Mesenchymal stem cell (in vitro differentiated cells and primary cell): ENCODE results near the gene EEF1B2.

ENCODE experiments used
- DNase-seq: peaks from one replicate; pipeline ENCODE4 v3.0.0-alpha.2; 2013
- H2AFZ ChIP-seq: one replicate; pipeline ENCODE4 v1.6.1; 2013; ENCODE audit warnings: low read depth, mild to moderate bottlenecking, control low read depth, inconsistent platforms, low read length, moderate library complexity
- H2AK5ac ChIP-seq: 2 replicates; pipeline ENCODE4 v1.6.1; 2013; ENCODE audit warnings: low read length, moderate library complexity, mild to moderate bottlenecking, inconsistent platforms; ENCODE audit not compliant: severe bottlenecking
- H2BK120ac ChIP-seq: one replicate; pipeline ENCODE4 v1.6.1; 2013; ENCODE audit warnings: low read depth, mild to moderate bottlenecking, inconsistent platforms, low read length, moderate library complexity
- H2BK12ac ChIP-seq, 2 experiments: one replicate each; pipeline ENCODE4 v1.6.1; 2013; ENCODE audit warnings: inconsistent platforms in 2 of 2, low read length in 2 of 2, mild to moderate bottlenecking in 2 of 2, moderate library complexity in 2 of 2, control low read depth in 1 of 2
- H2BK15ac ChIP-seq: one replicate; pipeline ENCODE4 v1.6.1; 2013; ENCODE audit warnings: mild to moderate bottlenecking, low read depth, inconsistent platforms; ENCODE audit not compliant: poor library complexity, severe bottlenecking
- H2BK5ac ChIP-seq: 2 replicates; pipeline ENCODE4 v1.6.1; 2013; ENCODE audit warnings: low read depth, mild to moderate bottlenecking, low read length, control low read depth, inconsistent platforms; ENCODE audit not compliant: poor library complexity, severe bottlenecking
- H3K14ac ChIP-seq, 2 experiments: one replicate each; pipeline ENCODE4 v1.6.1; 2013; ENCODE audit warnings: inconsistent platforms in 2 of 2, low read length in 2 of 2, control low read depth in 1 of 2, mild to moderate bottlenecking in 1 of 2, moderate library complexity in 1 of 2
- H3K18ac ChIP-seq, 2 experiments: one replicate each; pipeline ENCODE4 v1.6.1; 2013; ENCODE audit warnings: inconsistent platforms in 2 of 2, low read length in 2 of 2, control low read depth in 1 of 2, low read depth in 1 of 2, mild to moderate bottlenecking in 1 of 2
- H3K23ac ChIP-seq, 2 experiments: one replicate each; pipeline ENCODE4 v1.6.1; 2013; ENCODE audit warnings: inconsistent platforms in 2 of 2, low read length in 2 of 2, mild to moderate bottlenecking in 2 of 2, moderate library complexity in 2 of 2, control low read depth in 1 of 2
- H3K27ac ChIP-seq: 2 replicates; pipeline ENCODE4 v1.5.1; 2013; ENCODE audit warnings: mild to moderate bottlenecking, moderate library complexity, low read length, control low read depth, inconsistent platforms; ENCODE audit not compliant: poor library complexity, severe bottlenecking
- H3K27me3 ChIP-seq, 2 experiments: 2 replicates each; pipeline versions ENCODE4 v1.6.1 to v1.7.0; 2013; ENCODE audit warnings: low read length in 2 of 2, mild to moderate bottlenecking in 2 of 2, moderate library complexity in 2 of 2, control low read depth in 1 of 2, inconsistent platforms in 1 of 2; ENCODE audit not compliant: control insufficient read depth in 1 of 2, insufficient read depth in 1 of 2
- H3K36me3 ChIP-seq, 2 experiments: 2 replicates each; pipeline versions ENCODE4 v1.6.1 to v1.7.0; 2013; ENCODE audit warnings: low read length in 2 of 2, control low read depth in 1 of 2, inconsistent platforms in 1 of 2, low read depth in 1 of 2, mild to moderate bottlenecking in 1 of 2; ENCODE audit not compliant: insufficient read depth in 2 of 2, control insufficient read depth in 1 of 2
- H3K4ac ChIP-seq, 2 experiments: one replicate each; pipeline ENCODE4 v1.6.1; 2013; ENCODE audit warnings: inconsistent platforms in 2 of 2, low read length in 2 of 2, mild to moderate bottlenecking in 2 of 2, moderate library complexity in 2 of 2, control low read depth in 1 of 2, low read depth in 1 of 2
- H3K4me1 ChIP-seq: 2 replicates; pipeline ENCODE4 v1.6.1; 2013; ENCODE audit warnings: low read depth, low read length, control low read depth; ENCODE audit not compliant: control insufficient read depth, insufficient read depth
- H3K4me2 ChIP-seq: 2 replicates; pipeline ENCODE4 v1.6.1; 2013; ENCODE audit warnings: low read length, mild to moderate bottlenecking, inconsistent platforms; ENCODE audit not compliant: poor library complexity, severe bottlenecking
- H3K4me3 ChIP-seq, 2 experiments: 2 replicates each; pipeline versions ENCODE4 v1.5.1 to v1.7.0; 2013; ENCODE audit warnings: low read length in 2 of 2, mild to moderate bottlenecking in 2 of 2, control low read depth in 1 of 2, low read depth in 1 of 2; ENCODE audit not compliant: insufficient read depth in 1 of 2
- H3K79me1 ChIP-seq: replicated peaks from 2 replicates; pipeline ENCODE4 v1.6.1; 2013; ENCODE audit warnings: mild to moderate bottlenecking, control low read depth, low read length, inconsistent platforms; ENCODE audit not compliant: poor library complexity, severe bottlenecking
- H3K9ac ChIP-seq: 2 replicates; pipeline ENCODE4 v1.7.0; 2013; ENCODE audit warnings: mild to moderate bottlenecking, low read length, moderate library complexity
- H3K9me3 ChIP-seq: 2 replicates; pipeline ENCODE4 v1.7.0; 2013; ENCODE audit warnings: mild to moderate bottlenecking, low read length; ENCODE audit not compliant: control insufficient read depth
- H4K8ac ChIP-seq: one replicate; pipeline ENCODE4 v1.6.1; 2013; ENCODE audit warnings: inconsistent platforms, mild to moderate bottlenecking, low read length, moderate library complexity
- H4K91ac ChIP-seq: one replicate; pipeline ENCODE4 v1.6.1; 2013; ENCODE audit warnings: mild to moderate bottlenecking, low read length, inconsistent platforms
- WGBS: methylation state at CpG from one replicate; pipeline ENCODE4 v1.1.7; 2013; ENCODE audit warnings: mixed read lengths; 5-methylcytosine and 5-hydroxymethylcytosine counted together

Gene EEF1B2

GRCh38 chr2:206189691-206190090, 30.0 kb downstream of the EEF1B2 start:
- H2AK5ac ChIP-seq = no peak overlapping the region
- 72% methylated on average over 3 of the region's 3 CpGs for WGBS
- no peaks in the 10 kb centered on the region for H3K79me1 ChIP-seq
- no peak overlapping the region for H3K4me2 ChIP-seq
- no peak overlapping the region for H3K4ac ChIP-seq
- no peak overlapping the region for H3K18ac ChIP-seq
- H3K27me3 ChIP-seq = peaks cover 0 to 6% of the 10 kb centered on the region in 2 experiments
- H2BK5ac ChIP-seq = no peak overlapping the region
- H3K9ac ChIP-seq = no peak overlapping the region
- no peak overlapping the region for H2BK15ac ChIP-seq
- H2AFZ ChIP-seq = no peak overlapping the region
- no peak overlapping the region for H3K23ac ChIP-seq
- no peaks in the 10 kb centered on the region for H3K36me3 ChIP-seq
- no peak for DNase-seq
- H3K4me3 ChIP-seq = no peak overlapping the region
- H3K9me3 ChIP-seq = no peaks in the 10 kb centered on the region
- H4K8ac ChIP-seq = no peak overlapping the region
- no peak overlapping the region for H3K27ac ChIP-seq
- H2BK12ac ChIP-seq = no peak overlapping the region
- H3K14ac ChIP-seq = no peak overlapping the region
- H2BK120ac ChIP-seq = no peak overlapping the region
- H4K91ac ChIP-seq = no peak overlapping the region
- no peaks in the 10 kb centered on the region for H3K4me1 ChIP-seq

- Histone ChIP-seq H4K8ac (no peak overlapping the region), H3K27ac (no peak overlapping the region), H2BK5ac (no peak overlapping the region), H2AFZ (no peak overlapping the region), H3K36me3 (no peaks in the 10 kb centered on the region), H3K4me1 (no peaks in the 10 kb centered on the region), H3K9ac (no peak overlapping the region), H3K18ac (no peak overlapping the region), H2AK5ac (no peak overlapping the region), H3K4ac (no peak overlapping the region), H2BK120ac (no peak overlapping the region), H4K91ac (no peak overlapping the region), H3K9me3 (no peaks in the 10 kb centered on the region), H2BK15ac (no peak overlapping the region), H3K4me2 (no peak overlapping the region), H3K4me3 (no peak overlapping the region), H3K27me3 (peaks cover 0 to 6% of the 10 kb centered on the region in 2 experiments), H2BK12ac (no peak overlapping the region), H3K14ac (no peak overlapping the region), H3K23ac (no peak overlapping the region), H3K79me1 (no peaks in the 10 kb centered on the region)
- WGBS = 77% methylated on average over 2 of the region's 2 CpGs
- DNase-seq = no peak
Measured at GRCh38 chr2:206190111-206190510, 30.4 kb downstream of the EEF1B2 start.

GRCh38 chr2:206190689-206191088, 31.0 kb downstream of the EEF1B2 start:
- H2BK120ac ChIP-seq = no peak overlapping the region
- H2BK12ac ChIP-seq = no peak overlapping the region
- no peak overlapping the region for H3K27ac ChIP-seq
- no peak overlapping the region for H3K4me3 ChIP-seq
- no peaks in the 10 kb centered on the region for H3K4me1 ChIP-seq
- peaks cover 0 to 6% of the 10 kb centered on the region in 2 experiments for H3K27me3 ChIP-seq
- H3K23ac ChIP-seq = no peak overlapping the region
- H3K4ac ChIP-seq = no peak overlapping the region
- no peak overlapping the region for H2BK15ac ChIP-seq
- H3K79me1 ChIP-seq = no peaks in the 10 kb centered on the region
- no peak overlapping the region for H4K8ac ChIP-seq
- no peak overlapping the region for H2AFZ ChIP-seq
- H3K9me3 ChIP-seq = no peaks in the 10 kb centered on the region
- 91% methylated on average over 3 of the region's 5 CpGs for WGBS
- H2AK5ac ChIP-seq = no peak overlapping the region
- DNase-seq = no peak
- no peak overlapping the region for H3K9ac ChIP-seq
- H3K36me3 ChIP-seq = no peaks in the 10 kb centered on the region
- H3K4me2 ChIP-seq = no peak overlapping the region
- H4K91ac ChIP-seq = no peak overlapping the region
- no peak overlapping the region for H3K14ac ChIP-seq
- H3K18ac ChIP-seq = no peak overlapping the region
- no peak overlapping the region for H2BK5ac ChIP-seq

GRCh38 chr2:206192157-206192556, 32.5 kb downstream of the EEF1B2 start:
- Histone ChIP-seq H3K4me2 (no peak overlapping the region), H3K14ac (no peak overlapping the region), H3K18ac (no peak overlapping the region), H3K36me3 (no peaks in the 10 kb centered on the region), H3K4me3 (no peak overlapping the region), H2AK5ac (no peak overlapping the region), H4K8ac (no peak overlapping the region), H2BK15ac (no peak overlapping the region), H3K9ac (no peak overlapping the region), H3K79me1 (no peaks in the 10 kb centered on the region), H3K27me3 (peaks cover 0 to 6% of the 10 kb centered on the region in 2 experiments), H2BK5ac (no peak overlapping the region), H3K4me1 (no peaks in the 10 kb centered on the region), H2AFZ (no peak overlapping the region), H3K4ac (no peak overlapping the region), H2BK120ac (no peak overlapping the region), H3K27ac (no peak overlapping the region), H4K91ac (no peak overlapping the region), H2BK12ac (no peak overlapping the region), H3K9me3 (no peaks in the 10 kb centered on the region), H3K23ac (no peak overlapping the region)
- no peak for DNase-seq
- WGBS = no CpG with 5 or more reads among the region's 3 CpGs
